ENCODE data around the gene MAML3.

DNA sequence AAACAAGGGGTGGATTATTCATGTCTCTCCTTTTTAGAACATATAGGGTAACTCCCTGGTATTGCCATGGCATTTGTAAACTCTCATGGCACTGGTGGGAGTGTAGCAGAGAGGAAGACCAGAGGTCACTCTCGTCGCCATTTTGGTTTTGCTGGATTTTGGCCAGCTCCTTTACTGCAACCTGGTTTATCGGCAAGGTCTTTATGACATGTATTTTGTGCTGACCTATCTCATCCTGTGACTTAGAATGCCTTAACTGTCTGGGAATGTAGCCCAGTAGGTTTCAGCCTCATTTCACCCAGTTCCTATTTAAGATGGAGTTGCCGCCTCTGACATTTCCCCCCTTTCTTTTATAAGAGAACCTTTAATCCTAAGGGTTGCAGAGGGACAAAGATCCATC lies 442.5 kb downstream of the MAML3 start:
- TF ChIP-seq POLR2A (IDR thresholded peaks at IDR 0.05; ENCODE audit: low read length) (no peak), GATA1 (IDR thresholded peaks at IDR 0.05; ENCODE audit: low read depth, low read length) (no peak)
